ENCODE results near the gene NUMBL. TPM values are rescaled to one million over a fixed set of nuclear protein-coding genes. Genes with fewer than 3 reads are reported as not detected.

Gene NUMBL
- polyA plus RNA-seq, 1 donor from 2014 or later, result 20.5 TPM

GRCh38 chr19:40709817-40710216 is 19.4 kb upstream of the NUMBL start (continued):
- no peak for TF ChIP-seq EP300 (conservative IDR thresholded peaks at IDR 0.05; ENCODE audit: poor library complexity, severe bottlenecking)
- TF ChIP-seq TAF1 (IDR thresholded peaks at IDR 0.05; ENCODE audit: low read depth), result no peak

DNA sequence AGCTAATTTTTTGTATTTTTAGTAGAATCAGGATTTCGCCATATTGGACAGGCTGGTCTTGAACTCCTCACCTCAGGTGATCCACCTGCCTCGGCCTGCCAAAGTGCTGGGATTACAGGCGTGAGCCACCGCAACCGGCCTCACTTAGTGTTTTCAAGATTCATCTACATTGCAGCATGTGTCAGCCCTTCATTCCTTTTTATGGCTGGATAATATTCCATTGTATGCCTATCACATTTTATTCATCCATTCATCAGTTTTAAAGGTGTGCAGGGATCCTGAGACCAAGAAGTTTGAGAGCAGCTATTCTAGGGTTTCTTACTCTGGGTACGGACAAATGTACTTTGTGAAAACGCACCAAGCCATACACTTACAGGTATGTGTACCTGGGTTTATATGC is 17.2 kb upstream of the NUMBL start:
- Histone ChIP-seq H3K36me3 (ENCODE audit: insufficient read depth, low read length) (peaks cover 8% of the 10 kb centered on the region), H3K4me2 (ENCODE audit: low read length) (no peak overlapping the region), H3K9me2 (ENCODE audit: insufficient read depth, low read length) (no peaks in the 10 kb centered on the region), H3F3A (ENCODE audit: insufficient read depth, low read length, poor library complexity, severe bottlenecking) (no peaks in the 10 kb centered on the region), H2AFZ (ENCODE audit: low read depth, low read length) (no peak overlapping the region), H3K79me2 (replicated peaks; ENCODE audit: insufficient read depth, low read length) (no peaks in the 10 kb centered on the region), H3K27ac (ENCODE audit: low read length) (no peak overlapping the region), H3K27me3 (ENCODE audit: insufficient read depth, low read depth, low read length) (no peaks in the 10 kb centered on the region), H3K9ac (ENCODE audit: low read length) (no peak overlapping the region), H4K20me1 (ENCODE audit: insufficient read depth) (no peaks in the 10 kb centered on the region), H3K4me3 (ENCODE audit: low read length) (no peak overlapping the region), H3K9me3 (ENCODE audit: low read length) (no peaks in the 10 kb centered on the region)
- TF ChIP-seq REST (IDR thresholded peaks at IDR 0.05; ENCODE audit: borderline replicate concordance) (no peak), TAF1 (IDR thresholded peaks at IDR 0.05; ENCODE audit: low read depth) (no peak), SMC3 (conservative IDR thresholded peaks at IDR 0.05; ENCODE audit: poor library complexity) (no peak), MXI1 (conservative IDR thresholded peaks at IDR 0.05; ENCODE audit: poor library complexity, severe bottlenecking) (no peak), EP300 (conservative IDR thresholded peaks at IDR 0.05; ENCODE audit: poor library complexity, severe bottlenecking) (no peak)

DNA sequence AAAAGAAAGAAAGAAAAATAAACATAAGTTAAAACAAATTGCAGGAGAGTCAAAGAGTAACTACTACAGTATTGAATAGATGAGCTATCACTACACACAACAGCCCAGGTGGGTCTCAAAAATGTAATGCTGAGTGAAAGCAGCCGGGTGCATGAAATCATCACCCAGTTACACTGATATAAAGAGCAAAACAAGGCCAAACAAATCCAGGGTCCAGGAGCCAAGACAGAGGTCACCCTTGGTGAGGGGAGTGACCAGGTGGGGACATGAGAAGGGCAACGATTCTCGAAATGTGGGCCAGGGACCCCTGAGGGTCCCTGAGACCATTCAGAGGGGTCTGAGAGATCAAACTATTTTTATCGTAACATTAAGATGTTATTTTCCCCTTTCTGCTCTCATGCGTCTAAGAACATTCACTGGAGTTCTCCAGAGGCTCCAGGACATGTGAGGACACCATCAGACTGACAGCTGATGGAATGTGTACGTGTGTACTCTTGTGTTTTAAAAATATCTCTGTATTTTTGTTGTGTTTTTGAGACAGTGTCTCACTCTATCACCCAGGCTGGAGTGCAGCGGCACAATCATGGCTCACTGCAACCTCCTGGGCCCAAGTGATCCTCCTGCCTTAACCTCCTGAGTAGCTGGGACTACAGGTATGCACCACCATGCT is 15.6 kb upstream of the NUMBL start:
- TF ChIP-seq MXI1 (conservative IDR thresholded peaks at IDR 0.05; ENCODE audit: poor library complexity, severe bottlenecking) (no peak), EZH2 (IDR thresholded peaks at IDR 0.05; ENCODE audit: borderline replicate concordance, insufficient read depth, low read length, poor library complexity, severe bottlenecking) (no peak)
- no peaks in the 10 kb centered on the region for H3K9me3 ChIP-seq (ENCODE audit: low read length)
- H3K27ac ChIP-seq (ENCODE audit: low read length), result no peak overlapping the region
- no peaks in the 10 kb centered on the region for H3K79me2 ChIP-seq (replicated peaks; ENCODE audit: insufficient read depth, low read length)
- no peaks in the 10 kb centered on the region for H3K9me2 ChIP-seq (ENCODE audit: insufficient read depth, low read length)
- no peaks in the 10 kb centered on the region for H3K27me3 ChIP-seq (ENCODE audit: insufficient read depth, low read depth, low read length)
- no peak overlapping the region for H3K4me2 ChIP-seq (ENCODE audit: low read length)
- H3F3A ChIP-seq (ENCODE audit: insufficient read depth, low read length, poor library complexity, severe bottlenecking), result no peaks in the 10 kb centered on the region
- H3K4me3 ChIP-seq (ENCODE audit: low read length), result no peak overlapping the region
- no peaks in the 10 kb centered on the region for H4K20me1 ChIP-seq (ENCODE audit: insufficient read depth)
- H3K9ac ChIP-seq (ENCODE audit: low read length), result no peak overlapping the region
- H2AFZ ChIP-seq (ENCODE audit: low read depth, low read length), result no peak overlapping the region
- H3K36me3 ChIP-seq (ENCODE audit: insufficient read depth, low read length), result peaks cover 8% of the 10 kb centered on the region

- H3F3A ChIP-seq (ENCODE audit: insufficient read depth, low read length, poor library complexity, severe bottlenecking), result no peaks in the 10 kb centered on the region
- H3K4me3 ChIP-seq (ENCODE audit: low read length), result no peak overlapping the region
- H3K9me2 ChIP-seq (ENCODE audit: insufficient read depth, low read length), result no peaks in the 10 kb centered on the region
- no peak for TF ChIP-seq EZH2 (IDR thresholded peaks at IDR 0.05; ENCODE audit: borderline replicate concordance, insufficient read depth, low read length, poor library complexity, severe bottlenecking)
- TF ChIP-seq, protein P1, sequence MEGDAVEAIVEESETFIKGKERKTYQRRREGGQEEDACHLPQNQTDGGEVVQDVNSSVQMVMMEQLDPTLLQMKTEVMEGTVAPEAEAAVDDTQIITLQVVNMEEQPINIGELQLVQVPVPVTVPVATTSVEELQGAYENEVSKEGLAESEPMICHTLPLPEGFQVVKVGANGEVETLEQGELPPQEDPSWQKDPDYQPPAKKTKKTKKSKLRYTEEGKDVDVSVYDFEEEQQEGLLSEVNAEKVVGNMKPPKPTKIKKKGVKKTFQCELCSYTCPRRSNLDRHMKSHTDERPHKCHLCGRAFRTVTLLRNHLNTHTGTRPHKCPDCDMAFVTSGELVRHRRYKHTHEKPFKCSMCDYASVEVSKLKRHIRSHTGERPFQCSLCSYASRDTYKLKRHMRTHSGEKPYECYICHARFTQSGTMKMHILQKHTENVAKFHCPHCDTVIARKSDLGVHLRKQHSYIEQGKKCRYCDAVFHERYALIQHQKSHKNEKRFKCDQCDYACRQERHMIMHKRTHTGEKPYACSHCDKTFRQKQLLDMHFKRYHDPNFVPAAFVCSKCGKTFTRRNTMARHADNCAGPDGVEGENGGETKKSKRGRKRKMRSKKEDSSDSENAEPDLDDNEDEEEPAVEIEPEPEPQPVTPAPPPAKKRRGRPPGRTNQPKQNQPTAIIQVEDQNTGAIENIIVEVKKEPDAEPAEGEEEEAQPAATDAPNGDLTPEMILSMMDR (IDR thresholded peaks at IDR 0.05; ENCODE audit: poor library complexity, severe bottlenecking), result no peak
- TF ChIP-seq MXI1 (conservative IDR thresholded peaks at IDR 0.05; ENCODE audit: poor library complexity, severe bottlenecking), result no peak
- no peak for TF ChIP-seq EP300 (conservative IDR thresholded peaks at IDR 0.05; ENCODE audit: poor library complexity, severe bottlenecking)
- no peak for TF ChIP-seq REST (IDR thresholded peaks at IDR 0.05; ENCODE audit: borderline replicate concordance)
- no peak for TF ChIP-seq RAD21 (conservative IDR thresholded peaks at IDR 0.05)
- TF ChIP-seq TAF1 (IDR thresholded peaks at IDR 0.05; ENCODE audit: low read depth), result no peak
- TF ChIP-seq POLR2AphosphoS5 (IDR thresholded peaks at IDR 0.05), result no peak
- no peak for TF ChIP-seq SMC3 (conservative IDR thresholded peaks at IDR 0.05; ENCODE audit: poor library complexity)
- no peak overlapping the region for H3K27ac ChIP-seq (ENCODE audit: low read length)
- H2AFZ ChIP-seq (ENCODE audit: low read depth, low read length), result no peak overlapping the region
- H3K27me3 ChIP-seq (ENCODE audit: insufficient read depth, low read depth, low read length), result no peaks in the 10 kb centered on the region
- peaks cover 8% of the 10 kb centered on the region for H3K36me3 ChIP-seq (ENCODE audit: insufficient read depth, low read length)
- no peaks in the 10 kb centered on the region for H4K20me1 ChIP-seq (ENCODE audit: insufficient read depth)
- no peaks in the 10 kb centered on the region for H3K9me3 ChIP-seq (ENCODE audit: low read length)
- H3K4me2 ChIP-seq (ENCODE audit: low read length), result no peak overlapping the region
- H3K79me2 ChIP-seq (replicated peaks; ENCODE audit: insufficient read depth, low read length), result no peaks in the 10 kb centered on the region
- no peak overlapping the region for H3K9ac ChIP-seq (ENCODE audit: low read length)
Measured at GRCh38 chr19:40705362-40705651, 14.9 kb upstream of the NUMBL start.

Data from neural cell (in vitro differentiated cells).